ENCODE data around the gene STXBP1.
"Not testable (repeated sequence)": the region's sequence is repeated elsewhere in the genome, so short reads cannot be mapped to it uniquely, and the experiment has no call there.

The STXBP1 gene

DNA sequence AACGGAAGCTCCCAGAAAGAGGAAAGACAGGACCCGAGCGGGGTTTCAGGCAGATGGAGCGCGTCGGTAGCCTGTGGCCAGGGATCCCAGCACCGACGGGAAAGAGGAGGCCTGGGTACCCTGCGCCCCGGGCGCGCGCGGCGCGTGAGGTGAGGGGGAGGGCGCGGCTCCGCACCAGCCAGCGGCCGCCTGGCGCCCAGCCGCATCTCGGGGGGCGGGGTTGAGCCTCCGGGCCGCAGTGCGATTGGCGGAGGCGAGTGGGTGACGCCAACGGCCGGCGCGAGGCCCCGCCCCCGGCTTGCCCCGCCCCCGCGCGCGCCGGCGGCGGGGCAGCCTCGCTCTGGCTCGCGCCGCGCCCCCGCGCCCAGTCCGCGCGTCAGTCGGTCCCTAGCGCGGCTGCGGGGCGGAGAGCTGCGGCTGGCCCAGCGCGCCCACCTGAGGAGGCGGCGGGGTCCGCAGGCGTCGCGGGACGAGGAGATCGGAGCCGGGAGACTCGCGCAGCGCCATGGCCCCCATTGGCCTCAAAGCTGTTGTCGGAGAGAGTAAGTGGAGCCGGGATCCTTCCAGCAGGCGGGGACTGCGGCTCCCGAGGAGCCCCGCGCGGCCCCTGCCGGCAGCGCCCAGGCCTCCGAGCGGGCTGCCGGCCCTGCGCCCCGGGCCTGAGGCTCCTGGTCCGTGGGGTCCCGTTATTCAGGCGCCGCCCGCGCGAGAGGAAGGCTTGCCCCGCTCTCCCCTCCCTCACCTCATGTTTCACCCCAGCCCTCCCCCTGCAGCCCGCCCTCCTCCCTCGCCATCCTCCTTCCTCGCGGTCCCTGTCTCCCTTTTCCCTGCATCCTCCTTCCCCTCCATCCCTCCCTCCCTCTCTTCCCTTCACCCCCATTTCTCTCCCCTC is at the start of gene STXBP1:
TSS of gene STXBP1 (plus strand) at position 379 of the 892 bp plus-strand sequence. CDS start at position 506, 127 bp downstream.
- peak; percentile 47 for DNase-seq

DNA sequence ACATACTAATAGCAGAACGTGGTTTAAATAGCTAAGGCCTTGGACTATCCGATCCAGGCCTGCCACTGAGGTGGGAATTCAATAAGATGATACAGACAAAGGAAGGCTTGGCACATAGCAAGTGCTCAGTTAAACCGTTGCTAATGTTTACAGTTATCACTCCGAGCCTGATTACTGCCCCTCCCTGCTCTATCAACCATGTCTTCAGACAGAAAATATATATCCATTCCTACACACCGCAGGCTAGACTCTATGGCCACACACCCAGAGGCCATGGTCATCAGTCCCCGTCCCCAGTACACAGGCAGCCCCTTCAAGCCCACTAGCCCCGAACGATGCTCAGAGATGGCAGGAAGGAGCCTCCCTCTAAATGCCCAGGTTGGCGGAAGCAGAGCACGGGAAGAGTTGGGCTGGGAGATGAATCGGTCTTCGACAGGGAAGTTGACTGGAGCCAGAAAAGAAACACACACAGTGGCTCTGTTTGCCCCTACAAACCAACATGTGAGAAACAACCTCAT is 49.7 kb upstream of the STXBP1 start:
- DNase-seq, result no peak

DNA sequence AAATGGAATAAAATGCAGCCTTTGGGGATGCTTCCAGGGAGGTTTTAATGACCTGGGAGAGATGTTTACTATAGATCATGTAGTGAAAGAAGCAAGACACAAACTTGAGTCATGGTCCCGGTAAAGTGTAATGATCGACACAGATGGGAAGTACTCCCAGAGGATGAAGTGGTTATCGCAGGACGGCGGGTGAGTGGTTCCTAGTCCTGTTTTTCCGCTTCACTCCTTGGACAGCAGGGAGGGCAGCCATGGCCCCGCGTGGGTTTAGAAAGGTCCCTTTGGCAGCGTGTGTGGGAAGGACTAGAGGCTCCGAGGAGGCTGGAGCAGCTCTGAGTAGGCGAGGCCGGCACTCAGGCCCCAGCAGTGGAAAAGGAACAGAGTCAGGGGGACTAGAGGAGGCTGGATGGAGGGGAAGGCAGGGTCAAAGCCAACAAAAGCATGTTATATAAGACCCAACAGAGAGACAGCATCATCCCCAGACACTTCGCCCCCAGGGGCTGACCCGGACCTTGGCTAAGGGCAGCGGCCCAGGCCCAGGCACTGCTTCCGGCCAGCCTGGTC is 49.2 kb upstream of the STXBP1 start:
- no peak for DNase-seq

DNA sequence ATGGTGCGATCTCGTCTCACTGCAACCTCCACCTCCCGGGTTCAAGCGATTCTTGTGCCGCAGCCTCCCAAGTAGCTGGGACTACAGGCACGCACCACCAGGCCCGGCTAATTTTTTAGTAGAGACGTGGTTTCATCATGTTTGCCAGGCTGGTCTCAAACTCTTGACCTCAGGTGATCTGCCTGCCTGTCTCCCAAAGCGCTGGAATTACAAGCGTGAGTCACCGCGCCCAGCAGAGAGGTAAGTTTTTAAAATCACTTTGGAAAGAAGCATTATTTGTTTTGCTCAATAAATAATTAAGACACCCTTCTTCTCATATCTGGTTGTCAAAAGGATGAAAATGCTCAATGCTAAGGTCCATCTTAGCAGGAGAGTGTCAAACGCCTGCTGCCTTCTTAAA is 48.5 kb upstream of the STXBP1 start:
- no peak for DNase-seq

DNA sequence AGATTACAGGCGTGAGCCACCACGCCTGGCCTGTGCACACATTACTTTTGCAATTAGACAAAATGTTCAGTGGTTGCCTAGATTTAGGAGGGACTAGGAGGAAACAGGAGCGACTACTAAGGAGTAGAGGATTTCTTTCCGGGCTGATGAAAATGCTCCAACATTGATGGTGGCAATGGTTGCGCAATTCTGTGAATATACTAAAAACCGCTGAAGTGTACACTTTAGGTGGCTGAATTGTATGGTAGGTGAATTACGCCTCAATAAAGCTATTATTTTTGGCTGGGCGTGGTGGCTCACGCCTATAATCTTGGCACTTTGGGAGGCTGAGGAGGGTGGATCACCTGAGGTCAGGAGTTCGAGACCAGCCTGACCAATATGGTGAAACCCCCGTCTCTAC is 46.8 kb upstream of the STXBP1 start:
- DNase-seq, result no peak

DNA sequence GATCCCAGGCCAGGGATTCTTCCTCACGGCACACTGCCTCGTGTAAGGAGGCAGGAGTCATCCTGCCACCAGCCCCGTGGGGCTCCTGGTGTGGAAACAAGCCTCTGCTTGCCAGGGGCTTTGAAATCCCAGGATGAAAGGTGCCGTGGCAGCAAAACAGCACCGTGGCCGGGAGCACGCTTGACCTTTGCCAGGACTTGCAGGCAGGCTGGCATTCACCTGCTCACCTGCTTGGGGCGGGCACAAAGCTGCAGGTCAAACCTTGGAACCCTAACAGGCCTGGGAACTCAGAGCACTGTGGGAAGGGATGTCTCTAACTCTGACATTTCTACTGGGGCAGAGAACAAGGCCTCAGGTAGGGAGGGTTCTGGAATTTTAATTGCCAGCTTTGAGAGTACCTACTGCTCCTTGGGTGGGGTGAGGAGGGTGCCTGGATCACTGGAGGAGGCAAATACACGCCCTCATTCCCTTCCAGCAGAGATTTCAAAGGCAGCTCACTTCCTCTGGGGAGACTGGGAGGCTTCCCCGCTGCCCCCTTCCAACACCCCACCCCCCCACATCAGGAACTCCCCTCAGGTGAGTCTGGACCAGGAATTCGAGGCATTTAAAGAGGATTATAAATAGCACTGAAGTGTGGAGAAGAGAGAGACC is 45.6 kb upstream of the STXBP1 start:
- no peak for DNase-seq

DNA sequence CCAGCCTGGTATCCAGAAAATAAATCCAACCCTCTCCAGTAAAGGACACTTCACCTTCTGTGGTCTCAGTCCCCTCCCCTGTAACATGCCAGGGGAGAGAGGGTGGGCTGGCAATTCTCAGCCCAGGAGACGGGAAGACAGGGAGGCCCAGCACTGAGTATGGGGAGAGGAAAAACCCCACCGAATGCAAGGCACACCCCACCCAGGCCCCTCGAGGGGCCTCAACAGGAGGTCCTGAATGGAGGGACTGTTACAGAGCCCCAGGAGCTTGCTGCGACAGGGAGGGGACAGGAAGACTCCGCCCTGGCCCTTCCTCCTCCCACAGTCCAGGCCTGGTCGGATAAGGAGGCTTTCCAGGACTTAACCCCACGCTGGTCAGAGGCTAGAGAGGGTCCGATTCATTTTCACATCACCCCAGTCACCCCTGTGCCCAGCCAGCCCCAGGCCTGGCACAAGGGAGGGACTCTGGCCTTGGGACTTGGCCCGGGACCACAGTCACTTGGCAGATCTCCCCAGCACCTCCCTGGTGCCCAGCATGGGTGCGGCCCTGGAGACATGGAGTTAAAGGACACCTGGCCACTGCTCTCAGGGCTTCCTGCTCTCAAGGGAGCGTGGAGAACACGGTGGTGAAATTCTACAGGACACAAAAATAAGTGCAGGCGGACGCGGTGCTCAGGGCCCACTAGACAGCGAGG is 44.9 kb upstream of the STXBP1 start:
- DNase-seq, result no peak

DNA sequence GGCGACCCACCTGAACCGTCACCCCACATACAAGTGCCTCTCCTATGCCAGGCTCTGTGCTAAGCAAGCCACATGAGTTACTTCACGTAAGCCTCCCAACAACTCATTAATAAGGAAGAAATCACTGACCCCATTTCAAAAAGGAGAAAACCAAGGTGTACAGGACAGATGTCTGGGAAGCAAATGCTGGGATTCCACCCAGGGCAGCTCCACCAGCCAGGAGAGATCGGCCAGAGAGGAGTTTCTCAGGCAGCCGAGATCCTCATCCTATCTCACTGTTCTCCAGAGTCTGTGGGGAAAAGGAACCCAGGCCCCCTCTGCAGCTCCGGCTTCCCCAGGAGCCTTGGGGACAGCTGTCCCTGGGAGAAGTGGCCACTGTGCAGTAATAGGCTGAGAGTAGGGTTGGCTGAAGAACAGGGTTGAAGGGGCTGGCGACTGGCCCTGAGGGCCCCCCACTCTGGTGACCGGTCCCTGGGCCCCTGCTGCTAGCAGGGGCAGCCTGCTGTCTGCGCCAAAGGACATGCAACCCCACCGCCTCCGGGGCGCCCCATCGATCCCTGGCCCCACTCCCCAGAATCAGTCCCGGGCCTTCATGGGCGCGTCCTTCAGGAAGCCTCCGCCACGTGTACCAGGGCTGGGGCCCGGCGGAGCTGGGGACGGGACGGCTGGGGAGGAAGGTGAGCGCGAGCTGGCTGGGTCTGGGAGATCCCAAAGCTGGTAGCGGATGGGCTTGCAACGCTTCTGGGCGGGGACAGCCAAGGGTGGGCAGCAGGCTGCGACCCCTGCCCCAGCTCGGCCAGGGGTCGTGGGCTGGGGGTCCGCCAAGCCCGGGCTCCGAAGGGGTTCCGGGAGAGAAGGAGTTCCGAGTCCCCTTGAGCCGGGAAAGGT is 44.1 kb upstream of the STXBP1 start:
- no peak for DNase-seq

DNA sequence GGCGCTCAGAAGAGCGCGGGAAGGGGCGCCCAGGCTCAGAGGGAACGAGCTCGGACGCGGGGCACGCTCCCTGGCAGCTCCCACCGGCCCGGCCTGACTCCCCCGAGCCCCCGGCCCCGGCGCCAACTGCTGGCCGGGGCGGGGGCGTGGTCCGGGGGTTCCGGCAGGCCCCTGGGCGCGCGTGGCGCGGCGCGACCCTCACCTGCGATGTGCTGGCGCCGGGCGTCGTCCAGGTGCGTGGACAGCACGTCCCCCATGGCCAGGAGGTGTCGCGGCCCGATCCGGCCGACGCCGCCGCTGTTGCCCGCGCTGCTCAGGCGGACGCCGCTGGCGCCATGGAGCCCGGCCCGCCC is 43.5 kb upstream of the STXBP1 start:
- DNase-seq, result no peak

DNA sequence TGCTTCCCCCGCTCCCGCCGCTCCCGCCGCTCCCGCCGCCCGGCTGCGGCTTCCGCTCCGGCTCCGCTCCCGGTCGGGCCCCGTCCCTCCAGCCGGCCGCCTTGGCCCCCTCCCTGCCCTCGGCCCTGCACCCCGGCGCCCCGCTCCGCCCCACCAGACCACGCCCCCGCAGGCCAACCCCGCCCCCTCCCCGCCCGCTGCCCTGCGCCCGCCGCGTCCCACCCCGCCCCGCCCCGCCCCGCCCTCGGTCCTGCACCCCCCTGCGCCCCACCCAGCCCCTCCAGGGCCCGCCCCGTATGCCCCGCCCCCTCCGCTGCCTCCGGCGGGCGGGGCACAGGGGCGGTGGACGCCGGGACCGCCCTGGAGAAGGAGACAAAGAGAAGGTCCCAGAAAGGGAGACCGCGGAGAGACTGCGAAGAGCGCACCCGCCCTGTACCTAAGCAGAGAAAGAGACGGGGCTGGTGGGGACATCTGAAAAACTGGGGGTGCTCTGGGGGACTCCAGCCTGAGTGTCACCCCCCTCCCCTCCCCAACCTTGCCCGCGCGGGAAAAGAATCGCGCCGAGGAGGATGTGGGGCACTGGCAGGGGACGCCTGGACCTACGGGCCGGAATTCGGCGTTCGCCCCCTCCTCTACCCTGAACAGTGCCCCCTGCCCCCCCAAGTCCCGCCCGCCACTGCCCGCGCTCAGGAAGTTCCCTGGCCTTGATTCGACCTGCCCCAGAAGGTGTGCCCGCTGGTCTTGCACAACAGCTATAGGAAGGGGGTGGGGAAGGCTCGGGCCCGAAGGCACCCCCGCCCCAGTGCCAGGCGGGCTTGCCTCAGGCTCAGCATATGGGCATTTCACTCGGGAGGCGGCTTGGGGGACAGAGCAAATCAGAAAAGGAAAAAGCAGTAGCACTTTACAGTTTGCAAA is 42.8 kb upstream of the STXBP1 start:
- DNase-seq, result no peak

DNA sequence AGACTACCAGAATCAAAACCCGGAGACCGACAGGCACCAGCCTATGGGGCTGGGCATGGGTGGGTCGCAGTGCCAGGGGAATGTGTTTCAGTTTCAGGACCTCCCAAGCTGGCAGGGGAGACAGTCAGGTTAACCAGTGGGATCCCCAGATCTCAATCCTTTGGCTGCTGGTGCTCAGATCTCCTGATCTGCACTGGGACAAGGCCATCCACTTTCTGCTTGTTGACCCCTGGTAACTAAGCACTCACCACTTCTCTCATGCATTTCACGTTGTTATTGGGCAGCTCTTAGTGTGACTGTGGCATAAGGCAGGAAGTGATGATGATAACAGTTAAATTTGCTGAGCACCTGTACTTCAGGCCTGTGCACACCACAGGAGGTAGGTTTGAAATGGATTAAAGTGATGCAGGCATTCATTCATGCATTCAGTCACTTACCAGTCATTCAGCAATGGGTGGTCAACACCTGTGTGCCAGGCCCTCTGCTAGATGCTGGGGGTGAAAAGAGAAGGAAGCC is 42.1 kb upstream of the STXBP1 start:
- DNase-seq, result peak; percentile 43

DNA sequence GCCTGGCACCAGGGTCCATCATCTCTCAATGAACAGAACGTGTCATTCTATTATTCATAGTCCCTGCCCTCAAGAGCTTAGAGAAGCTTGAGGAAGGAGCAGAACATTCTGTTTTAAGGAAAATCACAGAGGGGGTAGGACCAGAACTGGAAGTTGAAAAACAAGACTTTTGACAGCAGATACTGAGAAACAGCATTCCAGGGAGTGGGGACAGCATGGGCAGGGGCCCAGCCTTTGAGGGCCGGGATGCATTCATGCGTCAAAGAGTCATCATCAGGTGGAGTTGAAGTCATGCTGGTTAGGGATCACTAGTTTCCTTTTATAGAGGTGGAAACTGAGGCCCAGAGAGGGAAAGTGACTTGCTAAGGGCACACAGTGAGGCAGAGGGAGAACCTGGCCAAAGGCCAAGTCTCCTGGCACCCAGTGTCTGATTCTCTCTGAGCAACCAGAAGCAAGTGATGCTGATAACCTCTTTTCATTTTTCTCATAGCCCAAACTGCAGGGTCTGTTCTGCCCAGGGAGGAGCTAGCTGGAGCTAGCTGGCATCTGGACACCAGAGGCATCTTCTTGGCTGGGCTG is 41.5 kb upstream of the STXBP1 start:
- DNase-seq, result no peak

DNA sequence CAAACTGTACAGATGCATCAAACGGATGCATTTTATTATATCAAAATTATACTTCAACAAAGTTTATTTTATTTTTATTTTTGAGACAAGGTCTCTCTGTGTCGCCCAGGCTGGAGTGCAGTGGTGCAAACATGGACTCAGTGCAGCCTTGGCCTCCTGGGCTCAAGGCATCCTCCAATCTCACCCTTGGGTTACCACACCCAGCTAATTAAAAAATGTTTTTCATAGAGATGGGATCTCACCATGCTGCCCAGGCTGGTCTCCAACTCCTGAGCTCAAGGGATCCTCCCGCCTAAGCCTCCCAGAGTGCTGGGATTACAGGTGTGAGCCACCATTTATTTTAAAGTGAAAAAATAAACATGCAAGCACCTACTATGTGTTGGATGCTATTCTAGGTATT is 40.1 kb upstream of the STXBP1 start:
- no peak for DNase-seq

DNA sequence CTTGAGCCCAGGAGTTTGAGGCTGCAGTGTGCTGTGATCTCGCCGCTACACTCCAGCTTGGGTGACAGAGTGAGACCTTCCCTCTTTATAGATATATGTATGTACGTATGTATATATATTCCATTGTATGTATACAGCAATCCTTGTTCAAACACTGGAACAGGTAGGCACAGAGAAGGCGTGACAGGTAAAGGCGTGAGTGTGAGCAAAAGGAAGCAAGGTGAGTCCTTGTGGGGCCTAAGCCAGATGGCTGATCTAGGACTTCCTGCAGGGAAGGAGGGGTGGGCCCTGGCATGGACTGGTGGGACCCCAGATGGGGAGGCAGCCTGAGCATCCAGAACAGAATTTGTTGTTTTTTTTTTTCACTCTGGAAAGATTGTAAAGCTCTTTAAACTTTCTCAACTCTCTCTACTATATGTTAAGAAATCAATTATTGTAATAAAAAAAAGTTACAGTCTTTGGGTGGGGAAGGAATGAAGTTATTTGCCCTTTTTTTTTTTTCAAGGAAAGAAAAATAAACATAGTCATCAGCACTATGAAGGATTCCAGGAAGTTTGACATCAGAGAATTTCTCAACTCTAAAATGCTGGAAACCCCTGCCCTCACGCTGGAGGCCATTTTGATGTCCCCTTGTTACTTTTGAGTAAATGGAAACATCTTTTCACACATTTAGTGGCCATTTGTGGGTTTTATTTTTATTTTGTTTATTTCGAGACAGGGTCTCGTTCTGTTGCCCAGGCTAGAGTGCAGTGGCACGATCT is 38.9 kb upstream of the STXBP1 start:
- DNase-seq, result no peak

DNA sequence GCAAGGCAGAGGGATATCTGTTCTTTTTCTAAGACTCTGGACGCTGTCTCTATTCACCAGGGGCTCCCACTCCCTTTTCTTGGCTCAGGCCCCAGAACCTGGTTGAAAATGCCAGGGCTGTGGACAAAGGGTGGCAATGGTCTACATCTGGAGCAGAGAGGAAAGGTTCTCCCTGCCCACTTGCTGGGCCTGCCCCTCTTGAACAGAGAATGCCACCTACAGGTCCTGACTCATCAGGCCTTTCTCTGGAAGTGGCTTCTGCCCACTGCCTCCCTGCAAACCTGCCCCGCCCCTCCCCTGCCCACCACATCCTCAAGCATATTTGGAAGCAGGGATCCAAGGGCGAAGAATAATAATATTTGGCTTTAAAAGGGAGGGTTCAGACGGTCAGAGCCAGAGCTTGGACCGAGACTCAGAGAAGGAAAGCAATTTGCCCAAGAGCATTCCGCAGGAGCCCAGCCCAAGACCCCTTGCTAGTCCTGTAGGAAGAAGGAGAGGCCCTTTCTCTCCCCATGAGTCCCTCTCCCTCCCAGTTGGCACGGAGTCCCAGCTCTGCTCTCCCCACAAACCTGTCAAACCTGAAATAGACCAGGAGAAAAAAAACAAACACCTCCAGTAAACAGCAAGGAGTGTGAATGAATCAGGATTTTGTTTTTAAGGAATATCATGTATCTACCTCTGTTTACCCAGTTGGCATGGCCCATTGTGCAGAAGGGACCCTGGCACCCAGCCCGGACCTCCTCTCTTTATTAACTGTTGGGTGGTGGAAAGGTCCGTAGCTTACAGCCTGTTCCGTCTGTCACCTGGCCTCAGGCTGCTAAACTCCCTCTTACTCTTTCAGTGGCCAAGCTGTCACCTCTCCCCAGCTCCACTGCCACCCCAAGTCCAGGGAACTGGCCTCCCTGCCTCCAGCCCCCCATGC is 37.7 kb upstream of the STXBP1 start:
- DNase-seq, result peak; percentile 91

DNA sequence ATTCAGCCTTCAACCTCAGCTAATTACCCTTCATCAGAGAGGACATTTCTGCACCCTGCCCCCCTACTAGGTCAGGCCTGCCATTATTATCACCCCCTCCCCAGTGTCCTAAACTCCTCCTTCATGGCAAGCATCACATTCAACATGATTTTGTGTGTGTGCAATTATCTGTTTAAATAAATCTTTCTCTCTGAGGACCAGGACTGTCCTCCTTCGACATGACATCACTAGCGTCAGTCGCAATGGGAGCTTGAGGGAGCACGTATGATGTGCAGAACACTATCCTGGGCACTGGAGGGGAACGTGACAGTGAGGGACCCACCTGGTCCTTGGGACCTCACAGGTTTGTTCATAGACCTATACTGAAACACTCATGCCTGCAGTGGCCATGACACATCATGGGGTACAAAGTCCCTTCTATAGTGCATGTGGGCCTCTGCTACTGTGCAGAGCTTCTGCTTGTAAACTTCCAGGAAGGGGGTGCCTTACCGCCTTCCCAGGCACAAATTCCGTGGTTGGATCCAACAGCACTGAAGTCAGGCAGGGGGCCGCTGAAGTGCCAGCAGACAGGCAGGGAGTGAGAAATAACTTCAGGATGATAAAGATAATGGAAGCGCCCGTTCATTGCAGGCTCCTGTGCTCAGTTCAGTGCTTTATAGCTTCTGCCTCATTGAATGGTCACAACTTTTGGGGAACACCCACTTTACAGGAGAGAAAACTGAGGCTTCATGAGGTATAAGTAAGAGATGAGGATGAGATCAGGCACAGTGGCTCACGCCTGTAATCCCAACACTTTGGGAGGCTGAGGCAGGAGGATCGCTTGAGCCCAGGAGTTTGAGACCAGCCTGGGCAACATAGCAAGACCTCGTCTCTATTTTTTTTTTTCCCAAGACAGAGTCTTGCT is 36.0 kb upstream of the STXBP1 start:
- no peak for DNase-seq

DNA sequence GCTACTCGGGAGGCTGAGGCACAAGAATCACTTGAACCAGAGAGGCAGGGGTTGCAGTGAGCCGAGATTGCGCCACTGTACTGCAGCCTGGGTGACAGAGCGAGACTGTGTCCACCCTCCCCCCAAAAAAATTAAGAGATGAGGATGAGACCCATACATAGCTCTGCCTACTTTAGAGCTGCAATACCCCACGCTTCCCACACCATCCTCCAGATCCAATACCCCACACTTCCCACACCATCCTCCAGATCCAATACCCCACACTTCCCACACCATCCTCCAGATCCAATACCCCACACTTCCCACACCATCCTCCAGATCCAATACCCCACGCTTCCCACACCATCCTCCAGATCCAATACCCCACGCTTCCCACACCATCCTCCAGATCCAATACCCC is 34.9 kb upstream of the STXBP1 start:
- DNase-seq, result not testable (repeated sequence)

DNA sequence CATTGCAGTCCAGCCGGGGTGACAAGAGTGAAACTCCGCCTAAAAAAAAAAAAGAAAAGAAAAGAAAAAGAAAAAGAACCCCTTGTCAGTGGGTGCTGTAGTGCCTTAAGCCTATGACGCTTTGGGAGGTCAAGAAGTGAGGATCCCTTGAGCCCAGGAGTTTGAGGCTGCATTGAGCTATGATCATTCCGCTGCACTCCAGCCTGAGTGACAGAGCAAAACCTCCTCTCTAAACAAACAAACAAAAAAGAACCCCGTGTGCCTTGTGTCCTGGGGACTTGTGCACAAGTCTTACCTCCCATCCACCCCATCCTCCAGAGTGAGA is 33.5 kb upstream of the STXBP1 start:
- no peak for DNase-seq

Measured in NCI-H1417 treated with DMSO at 0.1 percent for 48 hours (cell line).